Heart left ventricle (tissue), 13 donors: ENCODE results near the gene RIOK2.

Source experiments
- CTCF ChIP-seq, 12 donors: fragments of 200-600 bp; sonication (generic) in 4 of 12; IDR thresholded peaks; one replicate each; pipeline versions ENCODE4 v1.5.0 to v1.8.0; 2018 to 2022; ENCODE audit warnings: antibody characterized with exemption in 12 of 12, mild to moderate bottlenecking in 5 of 12
- POLR2A ChIP-seq, 2 donors: fragments of 450-650 bp; IDR thresholded peaks; one replicate each; pipeline ENCODE4 v1.6.1; 2017; ENCODE audit warnings: antibody characterized with exemption in 2 of 2, mild to moderate bottlenecking in 2 of 2, moderate library complexity in 2 of 2
- donor health status: ischemic (EF 13 %, LVEDD 7.1; RV severe dilation, severe dysfunction).
- donor health status: DM: no; HTN: yes; CAD: no.
- donor health status: DM: no; HTN: no; CAD: no.
- donor health status: ischemic (EF 25% LVEDD 6.9; RV normal size, moderate dysfunction).
- donor health status: ischemic (EF 25% LVEDD 5.7; RV mildly dilated, moderate dysfunction).
- donor health status: ischemic (EF 35%, LVEDD 5.7; RV mildly dilated, moderate dysfunction).
- donor health status: nonischemic (EF 11% LVEDD 7.7; RV severe dilation, severe dysfunction).
- donor health status: DM: yes; HTN: yes; CAD: no.
- donor health status: PGD.
- donor health status: ischemic (EF 29% LVEDD 5.4; RV normal size, mild dysfunction).
- donor health status: nonischemic (EF 23%, LVEDD 6.1; RV moderate dilation, normal function).

DNA sequence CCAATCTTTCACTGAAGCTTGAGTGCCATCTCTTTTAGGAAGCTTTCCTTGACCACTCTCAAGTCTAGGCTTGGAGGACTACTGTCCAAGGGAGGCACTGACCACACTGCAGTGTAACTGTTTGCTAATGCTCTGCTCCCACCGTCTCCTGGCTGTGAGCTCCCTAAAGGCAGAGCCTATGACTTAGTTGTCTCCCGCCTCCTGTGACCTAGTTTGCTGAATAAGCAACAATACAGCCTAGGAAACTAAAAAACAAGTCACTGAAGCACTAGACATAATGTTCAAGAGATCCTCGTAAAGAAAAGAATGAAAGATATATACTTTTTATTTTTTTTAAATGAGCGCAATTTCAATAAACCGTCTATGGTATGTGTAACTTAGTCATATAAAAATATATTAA lies 72.0 kb downstream of the RIOK2 start:
- no peak for TF ChIP-seq CTCF (IDR thresholded peaks at IDR 0.05)
- no peak for TF ChIP-seq POLR2A (IDR thresholded peaks at IDR 0.05)
